NCI-H510A (cell line): ENCODE measurements around the gene KRTAP6-3.

Source experiments
- DNase-seq: peaks from one replicate; lab custom pipeline; 2025; lab: John Stamatoyannopoulos, UW

Gene KRTAP6-3

GRCh38 chr21:30592140-30592539 is at the start of gene KRTAP6-3:
Gene KRTAP6-3, plus strand, starts transcription at chr21:30592440. Its CDS starts 6 bp downstream, at chr21:30592446.
- no peak for DNase-seq

- DNase-seq: no peak
These were observed 39.5 kb upstream of the KRTAP6-3 start for GRCh38 chr21:30552782-30553181.

GRCh38 chr21:30555095-30555494 is 37.1 kb upstream of the KRTAP6-3 start:
- no peak for DNase-seq

GRCh38 chr21:30561264-30561895 is 30.9 kb upstream of the KRTAP6-3 start, which contains the start of gene KRTAP19-7:
Gene KRTAP19-7, minus strand, starts transcription at chr21:30561314. Its CDS starts 25 bp downstream, at chr21:30561289.
- DNase-seq: no peak

- no peak for DNase-seq
These were observed 30.3 kb upstream of the KRTAP6-3 start for GRCh38 chr21:30561957-30562356.

- DNase-seq: no peak
These were observed 29.2 kb upstream of the KRTAP6-3 start for GRCh38 chr21:30563072-30563471.

GRCh38 chr21:30563630-30564029 is 28.6 kb upstream of the KRTAP6-3 start:
- no peak for DNase-seq

- no peak for DNase-seq
These were observed 24.6 kb upstream of the KRTAP6-3 start for GRCh38 chr21:30567617-30568016.

GRCh38 chr21:30577766-30578165 is 14.5 kb upstream of the KRTAP6-3 start:
- no peak for DNase-seq

GRCh38 chr21:30579346-30579745 is 12.9 kb upstream of the KRTAP6-3 start:
- DNase-seq: no peak

- DNase-seq: no peak
These were observed 12.1 kb upstream of the KRTAP6-3 start for GRCh38 chr21:30580132-30580531.

GRCh38 chr21:30582870-30583269 is 9.4 kb upstream of the KRTAP6-3 start:
- DNase-seq: no peak

GRCh38 chr21:30590297-30590696 is 1.9 kb upstream of the KRTAP6-3 start, which contains the start of gene KRTAP22-2:
Gene KRTAP22-2, minus strand, starts transcription at chr21:30590397.
- no peak for DNase-seq

GRCh38 chr21:30598802-30599201 is 6.6 kb downstream of the KRTAP6-3 start, which contains the start of gene KRTAP6-2:
Gene KRTAP6-2, minus strand, starts transcription at chr21:30598902. Its CDS starts 28 bp downstream, at chr21:30598874.
- no peak for DNase-seq

- no peak for DNase-seq
These were observed 8.5 kb downstream of the KRTAP6-3 start, which contains the start of gene KRTAP22-1 for GRCh38 chr21:30600787-30601186. Gene KRTAP22-1, plus strand, starts transcription at chr21:30601087.

GRCh38 chr21:30605968-30606367 is 13.7 kb downstream of the KRTAP6-3 start:
- no peak for DNase-seq

GRCh38 chr21:30612132-30612531 is 19.9 kb downstream of the KRTAP6-3 start:
- DNase-seq: no peak

- no peak for DNase-seq
These were observed 21.6 kb downstream of the KRTAP6-3 start, which contains the start of gene KRTAP6-1 for GRCh38 chr21:30613836-30614235. Gene KRTAP6-1, minus strand, starts transcription at chr21:30613930. Its CDS starts 26 bp downstream, at chr21:30613904.

- no peak for DNase-seq
These were observed 23.0 kb downstream of the KRTAP6-3 start for GRCh38 chr21:30615199-30615598.

- no peak for DNase-seq
These were observed 23.9 kb downstream of the KRTAP6-3 start, which contains the start of gene KRTAP20-1 for GRCh38 chr21:30616125-30616524. Gene KRTAP20-1, plus strand, starts transcription at chr21:30616425. Its CDS starts 30 bp downstream, at chr21:30616455.

- DNase-seq: no peak
These were observed 27.8 kb downstream of the KRTAP6-3 start for GRCh38 chr21:30620080-30620479.

GRCh38 chr21:30620522-30620921 is 28.3 kb downstream of the KRTAP6-3 start, which contains the start of gene KRTAP20-4:
Gene KRTAP20-4, plus strand, starts transcription at chr21:30620627.
- no peak for DNase-seq

- DNase-seq: no peak
These were observed 31.1 kb downstream of the KRTAP6-3 start for GRCh38 chr21:30623362-30623761.
